PC-9 (cell line): ENCODE measurements around the gene S100A6. TPM values are rescaled to one million over a fixed set of nuclear protein-coding genes. Genes with fewer than 3 reads are reported as not detected.

Experiments used
- BruUV-seq: library from RNA; stranded (reverse); fragments of 400-500 nt; replicated peaks from 2 replicates; lab custom pipeline; 2021; lab: Mats Ljungman, UMichigan
- CTCF ChIA-PET: fragments of 300-600 bp; sonication (Branson Sonifier 250); formaldehyde crosslinking; loops from one replicate; lab custom pipeline; 2022; ENCODE audit warnings: antibody characterized with exemption; lab: Charles Lee
- POLR2A ChIA-PET: fragments of 300-600 bp; sonication (Branson Sonifier 250); formaldehyde crosslinking; loops from one replicate; lab custom pipeline; 2022; ENCODE audit warnings: antibody characterized with exemption; ENCODE audit not compliant: unreplicated experiment; lab: Charles Lee
- DNase-seq, 2 experiments: peaks; one replicate each; pipeline versions ENCODE4 v3.0.0 to v3.0.0-alpha.2; 2015 to 2022; ENCODE audit warnings: mixed read lengths in 1 of 2
- H2AFZ ChIP-seq: fragments of 200-600 bp; sonication (generic); 2 replicates; pipeline ENCODE4 v1.8.1; 2017; ENCODE audit warnings: antibody characterized with exemption
- H3F3A ChIP-seq: fragments of 200-600 bp; sonication (generic); 2 replicates; pipeline ENCODE4 v1.8.1; 2017; ENCODE audit warnings: antibody characterized with exemption, mild to moderate bottlenecking, low read depth; ENCODE audit not compliant: insufficient read depth
- H3K27ac ChIP-seq: fragments of 200-600 bp; sonication (generic); 2 replicates; pipeline ENCODE4 v1.6.1; 2016; ENCODE audit warnings: mixed run types
- H3K27me3 ChIP-seq: fragments of 200-600 bp; sonication (generic); 2 replicates; pipeline ENCODE4 v1.6.1; 2016; ENCODE audit warnings: low read depth, mixed run types; ENCODE audit not compliant: insufficient read depth
- H3K36me3 ChIP-seq: fragments of 200-600 bp; sonication (generic); 2 replicates; pipeline ENCODE4 v1.6.1; 2016; ENCODE audit warnings: low read depth, mixed run types
- H3K4me1 ChIP-seq: fragments of 200-600 bp; sonication (generic); replicated peaks from 2 replicates; pipeline ENCODE4 v1.6.1; 2016; ENCODE audit warnings: mixed run types; ENCODE audit not compliant: insufficient read depth
- H3K4me2 ChIP-seq: fragments of 200-600 bp; sonication (generic); 2 replicates; pipeline ENCODE4 v1.6.1; 2017; ENCODE audit warnings: mixed run types
- H3K4me3 ChIP-seq: fragments of 200-600 bp; sonication (generic); 2 replicates; pipeline ENCODE4 v1.6.1; 2016; ENCODE audit warnings: mixed run types
- H3K79me2 ChIP-seq: fragments of 200-600 bp; sonication (generic); 2 replicates; pipeline ENCODE4 v1.6.1; 2017; ENCODE audit warnings: low read depth, mixed run types
- H3K9me2 ChIP-seq: fragments of 200-600 bp; sonication (generic); 2 replicates; pipeline ENCODE4 v1.8.1; 2017; ENCODE audit warnings: mild to moderate bottlenecking; ENCODE audit not compliant: insufficient read depth
- H3K9me3 ChIP-seq: fragments of 200-600 bp; sonication (generic); 2 replicates; pipeline ENCODE4 v1.8.1; 2016; ENCODE audit warnings: low read depth; ENCODE audit not compliant: insufficient read depth
- H4K20me1 ChIP-seq: fragments of 200-600 bp; sonication (generic); 2 replicates; pipeline ENCODE4 v1.8.1; 2017; ENCODE audit not compliant: insufficient read depth
- CTCF ChIP-seq: fragments of 200-600 bp; sonication (generic); conservative IDR thresholded peaks from 2 replicates; pipeline ENCODE4 v1.6.1; 2017; ENCODE audit warnings: mixed run types, antibody characterized with exemption, mild to moderate bottlenecking, moderate library complexity
- EZH2 ChIP-seq: fragments of 200-600 bp; sonication (generic); IDR thresholded peaks from 2 replicates; pipeline ENCODE4 v1.8.0; 2017; ENCODE audit warnings: antibody characterized with exemption, low read depth
- intact Hi-C: fragments of 100-400 bp; cut with micrococcal nuclease; formaldehyde crosslinking; loops from one replicate; pipeline ENCODE4 v1.10.0; 2022; ENCODE audit not compliant: unreplicated experiment
- total RNA-seq: library from RNA; stranded (reverse); gene quantifications from 2 replicates; pipeline ENCODE4 v1.2.3, GENCODE V29; 2021

Gene S100A6
- total RNA-seq, 1 experiment from 2014 or later = 994 TPM

- Histone ChIP-seq H3F3A (peaks cover 15% of the 10 kb centered on the region), H3K27ac (no peak overlapping the region), H3K4me1 (peaks cover 51% of the 10 kb centered on the region), H2AFZ (no peak overlapping the region), H4K20me1 (no peaks in the 10 kb centered on the region), H3K4me2 (no peak overlapping the region), H3K9me3 (no peaks in the 10 kb centered on the region), H3K27me3 (no peaks in the 10 kb centered on the region), H3K9me2 (no peaks in the 10 kb centered on the region), H3K36me3 (no peaks in the 10 kb centered on the region), H3K4me3 (no peak overlapping the region), H3K79me2 (no peaks in the 10 kb centered on the region)
- BruUV-seq = no TSS peak
- ChIA-PET CTCF (interaction anchor here (1.1 kb wide), 1 partner anchor 17 kb away, joined by 4 read pairs; no protein-coding TSS in a partner anchor), POLR2A (interaction anchor here (1.2 kb wide), 1 partner anchor 10 kb away, joined by 3 read pairs; the partner anchor contains the start of gene S100A5)
- TF ChIP-seq EZH2 = no peak
- intact Hi-C loops = no loop called here
- no peak for DNase-seq
Measured at GRCh38 chr1:153550398-153550758, 14.6 kb upstream of the S100A6 start.

- Histone ChIP-seq H3K4me3 (no peak overlapping the region), H3K79me2 (no peaks in the 10 kb centered on the region), H3F3A (peaks cover 17% of the 10 kb centered on the region), H3K36me3 (no peaks in the 10 kb centered on the region), H2AFZ (no peak overlapping the region), H4K20me1 (no peaks in the 10 kb centered on the region), H3K27ac (peak overlapping the region; percentile 17), H3K9me2 (no peaks in the 10 kb centered on the region), H3K4me1 (peaks cover 54% of the 10 kb centered on the region), H3K9me3 (no peaks in the 10 kb centered on the region), H3K27me3 (no peaks in the 10 kb centered on the region), H3K4me2 (peak overlapping the region; percentile 43)
- POLR2A ChIA-PET = interaction anchor here (1.2 kb wide), 1 partner anchor 9 kb away, joined by 3 read pairs; the partner anchor contains the start of gene S100A5
- no peak for DNase-seq
- BruUV-seq = no TSS peak
- intact Hi-C loops = loop anchor here (2.0 kb wide), 1 partner anchor 17 kb away; no protein-coding TSS in a partner anchor
- no peak for TF ChIP-seq CTCF
- no peak for TF ChIP-seq EZH2
- CTCF ChIA-PET = interaction anchor here (1.1 kb wide), 1 partner anchor 18 kb away, joined by 4 read pairs; no protein-coding TSS in a partner anchor
Measured at GRCh38 chr1:153549741-153550397, 14.1 kb upstream of the S100A6 start.

GRCh38 chr1:153548722-153549688, 13.2 kb upstream of the S100A6 start, which contains the start of gene S100A3:
S100A3 (minus strand) TSS chr1:153549258; CDS start chr1:153548485, 773 bp downstream.
- Histone ChIP-seq H3K9me2 (no peaks in the 10 kb centered on the region), H3K79me2 (peaks cover 8% of the 10 kb centered on the region; the same call in 1 of the 2 replicates), H3K36me3 (no peaks in the 10 kb centered on the region), H3K4me1 (peaks cover 59% of the 10 kb centered on the region), H2AFZ (no peak within 1 kb of the TSS), H3K4me3 (no peak within 1 kb of the TSS), H3K9me3 (no peaks in the 10 kb centered on the region), H3K27me3 (no peaks in the 10 kb centered on the region), H3K4me2 (peak within 1 kb of the TSS; percentile 43), H4K20me1 (no peaks in the 10 kb centered on the region), H3K27ac (peak within 1 kb of the TSS; percentile 17), H3F3A (peaks cover 14% of the 10 kb centered on the region)
- CTCF ChIA-PET = interaction anchor here (1.1 kb wide), 1 partner anchor 19 kb away, joined by 4 read pairs; no protein-coding TSS in a partner anchor
- POLR2A ChIA-PET = interaction anchor here (1.2 kb wide), 1 partner anchor 8 kb away, joined by 3 read pairs; the partner anchor contains the start of gene S100A5
- TF ChIP-seq CTCF = no peak
- TF ChIP-seq EZH2 = no peak
- BruUV-seq = no TSS peak
- intact Hi-C loops = loop anchor here (2.0 kb wide), 1 partner anchor 18 kb away; no protein-coding TSS in a partner anchor
- DNase-seq = peak; percentile 61 to 62
